Endothelial cell (in vitro differentiated cells): ENCODE results near the gene ZBTB14. TPM values are rescaled to one million over a fixed set of nuclear protein-coding genes. Genes with fewer than 3 reads are reported as not detected.

Experiments
- DNase-seq: peaks from one replicate; pipeline ENCODE4 v3.0.0; 2021; ENCODE audit warnings: low spot score
- H3K27ac Mint-ChIP-seq: one replicate; pipeline ENCODE4 v1.8.0; 2021; ENCODE audit warnings: mixed read lengths, inconsistent platforms; ENCODE audit not compliant: unreplicated experiment
- H3K27me3 Mint-ChIP-seq: one replicate; pipeline ENCODE4 v1.8.0; 2021; ENCODE audit warnings: mild to moderate bottlenecking, moderate library complexity, mixed read lengths, inconsistent platforms; ENCODE audit not compliant: unreplicated experiment
- H3K36me3 Mint-ChIP-seq: one replicate; pipeline ENCODE4 v1.8.0; 2021; ENCODE audit warnings: mild to moderate bottlenecking, low read depth, mixed read lengths, inconsistent platforms; ENCODE audit not compliant: unreplicated experiment
- H3K4me1 Mint-ChIP-seq: one replicate; pipeline ENCODE4 v1.8.0; 2021; ENCODE audit warnings: mild to moderate bottlenecking, mixed read lengths, inconsistent platforms; ENCODE audit not compliant: unreplicated experiment
- H3K4me3 Mint-ChIP-seq: one replicate; pipeline ENCODE4 v1.8.0; 2021; ENCODE audit warnings: mild to moderate bottlenecking, mixed read lengths, inconsistent platforms; ENCODE audit not compliant: unreplicated experiment
- H3K9me3 Mint-ChIP-seq: one replicate; pipeline ENCODE4 v1.8.0; 2021; ENCODE audit warnings: mixed read lengths, inconsistent platforms; ENCODE audit not compliant: unreplicated experiment
- long read RNA-seq: library from polyadenylated mRNA; unstranded; transcript quantifications from one replicate; pipeline ENCODE4 v2.0.0, GENCODE V29; 2020; ENCODE audit not compliant: unreplicated experiment
- total RNA-seq: library from RNA; stranded (reverse); fragmentation: NEBNext Ultra II Directional; extraction: Animal tissue kit (Norgen Biotek cat#: 25700); gene quantifications from one replicate; pipeline ENCODE4 v1.2.1, GENCODE V29; 2021; ENCODE audit not compliant: unreplicated experiment
- TF ChIP-seq, protein P1 (sequence below): fragments of 200-600 bp; sonication (generic); IDR thresholded peaks from one replicate; pipeline ENCODE4 v1.5.0; 2021; ENCODE audit warnings: antibody characterized with exemption; ENCODE audit not compliant: unreplicated experiment

The ZBTB14 gene
- 23.2 TPM for total RNA-seq
- long read RNA-seq, partial matches to known transcripts, result 0 of 6 reads
- long read RNA-seq, other reads (novel, unspliced or antisense), result 0 of 6 reads

DNA sequence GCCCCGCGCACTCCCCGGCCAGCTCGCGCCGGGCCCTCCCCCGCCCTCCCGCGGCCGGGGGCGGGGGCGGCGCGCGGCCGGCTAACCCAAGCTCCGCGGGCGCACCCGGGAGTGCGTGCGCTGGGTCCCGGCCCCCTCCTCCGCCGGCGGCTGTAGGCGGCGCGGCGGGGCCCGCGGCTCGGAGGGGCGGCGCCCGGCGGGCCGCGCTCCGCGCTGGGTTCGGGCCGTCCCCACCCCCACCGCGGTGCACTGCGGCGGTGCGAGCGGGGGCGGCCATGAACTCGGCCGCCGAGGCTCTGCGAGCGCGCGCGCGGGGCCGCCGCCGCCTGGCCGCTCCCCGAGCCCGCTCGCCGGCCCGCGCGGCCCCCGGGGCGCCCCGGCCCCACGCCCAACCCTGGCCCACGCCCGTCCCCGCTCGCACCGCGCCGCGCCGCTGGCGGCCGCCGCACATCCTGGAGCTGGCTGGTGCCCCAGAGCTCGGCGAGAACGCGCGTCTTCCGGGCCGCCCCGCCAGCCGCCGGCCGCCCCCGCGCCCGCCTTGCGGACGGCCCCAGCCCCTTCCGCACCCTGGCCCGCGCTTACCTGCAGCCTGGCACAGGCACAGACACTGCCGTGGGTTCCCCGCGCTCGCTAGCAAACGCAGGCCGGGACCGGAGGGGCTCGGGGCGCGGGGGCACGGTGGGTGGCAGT, at the start of gene ZBTB14:
ZBTB14 (minus strand) TSS at position 496 of the 690 bp plus-strand sequence. CDS start 2,480 bp downstream, outside the sequence.
- Mint-ChIP-seq H3K27ac (peak within 1 kb of the TSS; percentile 93), H3K4me1 (peaks cover 32% of the 10 kb centered on the region), H3K4me3 (peak within 1 kb of the TSS; percentile 94), H3K36me3 (peaks cover 16% of the 10 kb centered on the region), H3K9me3 (no peaks in the 10 kb centered on the region), H3K27me3 (peaks cover 23% of the 10 kb centered on the region)
- DNase-seq, result peak; percentile 71
- TF ChIP-seq, protein P1, sequence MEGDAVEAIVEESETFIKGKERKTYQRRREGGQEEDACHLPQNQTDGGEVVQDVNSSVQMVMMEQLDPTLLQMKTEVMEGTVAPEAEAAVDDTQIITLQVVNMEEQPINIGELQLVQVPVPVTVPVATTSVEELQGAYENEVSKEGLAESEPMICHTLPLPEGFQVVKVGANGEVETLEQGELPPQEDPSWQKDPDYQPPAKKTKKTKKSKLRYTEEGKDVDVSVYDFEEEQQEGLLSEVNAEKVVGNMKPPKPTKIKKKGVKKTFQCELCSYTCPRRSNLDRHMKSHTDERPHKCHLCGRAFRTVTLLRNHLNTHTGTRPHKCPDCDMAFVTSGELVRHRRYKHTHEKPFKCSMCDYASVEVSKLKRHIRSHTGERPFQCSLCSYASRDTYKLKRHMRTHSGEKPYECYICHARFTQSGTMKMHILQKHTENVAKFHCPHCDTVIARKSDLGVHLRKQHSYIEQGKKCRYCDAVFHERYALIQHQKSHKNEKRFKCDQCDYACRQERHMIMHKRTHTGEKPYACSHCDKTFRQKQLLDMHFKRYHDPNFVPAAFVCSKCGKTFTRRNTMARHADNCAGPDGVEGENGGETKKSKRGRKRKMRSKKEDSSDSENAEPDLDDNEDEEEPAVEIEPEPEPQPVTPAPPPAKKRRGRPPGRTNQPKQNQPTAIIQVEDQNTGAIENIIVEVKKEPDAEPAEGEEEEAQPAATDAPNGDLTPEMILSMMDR, result no peak

DNA sequence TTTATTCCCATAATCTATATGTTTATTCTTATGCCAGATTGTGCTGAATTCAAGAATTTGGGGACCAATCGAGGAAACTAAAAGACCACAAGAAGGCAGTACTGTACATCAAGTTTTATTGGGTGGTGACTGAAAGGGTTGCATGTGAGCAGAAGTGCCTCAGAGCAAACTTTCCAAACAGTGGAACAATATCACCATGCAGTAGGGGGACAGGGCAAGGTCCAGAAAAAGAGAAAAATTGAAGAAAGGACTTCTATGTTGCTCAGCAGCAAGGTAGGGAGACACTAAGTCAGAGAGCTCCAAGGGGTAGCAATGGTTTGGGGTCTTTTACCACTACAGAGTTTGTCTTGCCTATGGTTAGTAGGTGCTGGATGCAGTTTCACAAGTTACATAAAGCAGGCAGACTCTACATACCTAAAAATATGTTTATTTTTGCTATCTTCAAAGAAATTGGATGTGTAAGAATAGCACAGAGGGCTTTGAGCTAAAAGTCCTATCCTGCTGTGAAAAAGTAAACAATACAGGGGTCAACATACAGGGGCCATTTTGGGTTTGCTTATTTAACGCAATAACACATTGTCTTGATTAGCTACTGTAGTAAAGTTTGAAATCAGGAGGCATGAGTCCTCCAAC, 43.8 kb upstream of the ZBTB14 start:
- no peak overlapping the region for H3K27ac Mint-ChIP-seq
- H3K27me3 Mint-ChIP-seq, result no peaks in the 10 kb centered on the region
- peaks cover 4% of the 10 kb centered on the region for H3K4me1 Mint-ChIP-seq
- H3K4me3 Mint-ChIP-seq, result no peak overlapping the region
- TF ChIP-seq, protein P1, result no peak
- H3K36me3 Mint-ChIP-seq, result no peaks in the 10 kb centered on the region
- DNase-seq, result no peak
- no peaks in the 10 kb centered on the region for H3K9me3 Mint-ChIP-seq

DNA sequence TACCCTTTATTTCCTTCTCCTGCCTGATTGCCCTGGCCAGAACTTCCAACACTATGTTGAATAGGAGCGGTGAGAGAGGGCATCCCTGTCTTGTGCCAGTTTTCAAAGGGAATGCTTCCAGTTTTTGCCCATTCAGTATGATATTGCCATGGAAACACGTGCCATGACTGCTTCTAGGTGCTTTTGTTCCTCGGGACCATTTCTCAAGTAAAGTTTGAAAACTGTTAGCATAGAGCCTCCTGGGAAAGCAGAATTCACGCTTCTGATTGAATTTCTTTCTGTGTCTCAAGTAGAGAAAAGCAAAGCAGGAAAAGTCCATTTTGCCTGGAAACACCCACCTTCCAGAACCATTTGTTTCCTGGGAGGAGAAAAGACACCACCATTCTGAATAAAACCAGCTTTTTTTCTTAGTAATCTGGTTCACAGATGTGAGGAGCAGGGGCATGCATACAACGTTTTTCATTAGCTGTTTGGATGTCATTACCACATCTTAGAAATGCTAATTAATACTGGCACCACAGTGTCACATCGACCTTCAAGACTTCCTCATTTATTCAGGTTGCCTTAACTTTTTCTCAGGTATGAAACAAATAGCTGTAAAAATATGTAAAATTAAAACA, 39.0 kb upstream of the ZBTB14 start:
- H3K36me3 Mint-ChIP-seq, result no peaks in the 10 kb centered on the region
- no peaks in the 10 kb centered on the region for H3K27me3 Mint-ChIP-seq
- TF ChIP-seq, protein P1, result no peak
- DNase-seq, result no peak
- no peak overlapping the region for H3K27ac Mint-ChIP-seq
- no peaks in the 10 kb centered on the region for H3K9me3 Mint-ChIP-seq
- no peak overlapping the region for H3K4me3 Mint-ChIP-seq
- peaks cover 4% of the 10 kb centered on the region for H3K4me1 Mint-ChIP-seq

- no peak overlapping the region for H3K4me3 Mint-ChIP-seq
- H3K27ac Mint-ChIP-seq, result peak overlapping the region; percentile 38
- no peaks in the 10 kb centered on the region for H3K9me3 Mint-ChIP-seq
- H3K27me3 Mint-ChIP-seq, result no peaks in the 10 kb centered on the region
- TF ChIP-seq, protein P1, result no peak
- no peaks in the 10 kb centered on the region for H3K36me3 Mint-ChIP-seq
- no peak for DNase-seq
- peaks cover 27% of the 10 kb centered on the region for H3K4me1 Mint-ChIP-seq
These were observed 22.7 kb upstream of the ZBTB14 start for GRCh38 chr18:5318061-5318700.
